Endodermal cell (in vitro differentiated cells): ENCODE results near the gene NOS1AP. TPM values are rescaled to one million over a fixed set of nuclear protein-coding genes. Genes with fewer than 3 reads are reported as not detected.

Experiments used
- DNase-seq: peaks from one replicate; pipeline ENCODE4 v3.0.0-alpha.2; 2017
- H3K27ac ChIP-seq: 2 replicates; pipeline ENCODE4 v1.5.1; 2013; ENCODE audit warnings: mild to moderate bottlenecking, low read depth, low read length, moderate library complexity
- H3K27me3 ChIP-seq: 2 replicates; pipeline ENCODE4 v1.6.1; 2013; ENCODE audit warnings: mild to moderate bottlenecking, low read length, moderate library complexity; ENCODE audit not compliant: insufficient read depth, control insufficient read depth, poor library complexity, severe bottlenecking
- H3K36me3 ChIP-seq: 2 replicates; pipeline ENCODE4 v1.7.0; 2013; ENCODE audit warnings: mild to moderate bottlenecking, low read length, moderate library complexity; ENCODE audit not compliant: control insufficient read depth, insufficient read depth
- H3K4me1 ChIP-seq: one replicate; pipeline ENCODE4 v1.7.0; 2013; ENCODE audit warnings: low read length; ENCODE audit not compliant: control insufficient read depth, insufficient read depth
- H3K4me3 ChIP-seq: 2 replicates; pipeline ENCODE4 v1.5.1; 2013; ENCODE audit warnings: mild to moderate bottlenecking, low read length, moderate library complexity
- H3K9ac ChIP-seq: 2 replicates; pipeline ENCODE4 v1.6.1; 2013; ENCODE audit warnings: mild to moderate bottlenecking, low read length, moderate library complexity; ENCODE audit not compliant: poor library complexity, severe bottlenecking; ENCODE audit errors: extremely low read depth
- H3K9me3 ChIP-seq: 2 replicates; pipeline ENCODE4 v1.6.1; 2013; ENCODE audit warnings: mild to moderate bottlenecking, low read length, moderate library complexity; ENCODE audit not compliant: control insufficient read depth
- H3K27ac Mint-ChIP-seq: 2 replicates; pipeline ENCODE4 v1.8.0; 2020; ENCODE audit warnings: mixed read lengths
- H3K27me3 Mint-ChIP-seq: 2 replicates; pipeline ENCODE4 v1.8.0; 2021; ENCODE audit warnings: mild to moderate bottlenecking, mixed read lengths; ENCODE audit not compliant: insufficient read depth
- H3K36me3 Mint-ChIP-seq: 2 replicates; pipeline ENCODE4 v1.8.0; 2020; ENCODE audit warnings: low read depth, mixed read lengths
- H3K4me1 Mint-ChIP-seq: 2 replicates; pipeline ENCODE4 v1.8.0; 2020; ENCODE audit warnings: mixed read lengths
- H3K4me3 Mint-ChIP-seq: 2 replicates; pipeline ENCODE4 v1.8.0; 2020; ENCODE audit warnings: mild to moderate bottlenecking, moderate library complexity, mixed read lengths
- H3K9me3 Mint-ChIP-seq: 2 replicates; pipeline ENCODE4 v1.8.0; 2020; ENCODE audit warnings: mild to moderate bottlenecking, mixed read lengths
- CTCF ChIP-seq: fragments of 200-600 bp; sonication (generic); conservative IDR thresholded peaks from 2 replicates; pipeline ENCODE4 v1.5.0; 2021; ENCODE audit warnings: antibody characterized with exemption, mild to moderate bottlenecking
- WGBS, 2 experiments: methylation state at CpG; one replicate each; pipeline versions ENCODE4 v1.1.5 to v1.1.7; 2013; ENCODE audit warnings: missing lambda C conversion rate in 2 of 2, mixed read lengths in 1 of 2; ENCODE audit not compliant: insufficient coverage in 1 of 2, insufficient read length in 1 of 2; 5-methylcytosine and 5-hydroxymethylcytosine counted together
- total RNA-seq, 2 donors: library from RNA; stranded (reverse); fragmentation: NEBNext Ultra II Directional in 1 of 2; extraction: Animal tissue kit (Norgen Biotek cat#: 25700) in 1 of 2; gene quantifications; 2 replicates in 1 of 2; 3 replicates in 1 of 2; pipeline ENCODE4 v1.2.1, GENCODE V29; 2021

Gene NOS1AP
- total RNA-seq, 2 donors from 2014 or later, result 4.8 to 5.9 TPM

- H3K9me3 ChIP-seq, result no peaks in the 10 kb centered on the region
- no peak overlapping the region for H3K27ac ChIP-seq
- H3K4me3 Mint-ChIP-seq, result no peak overlapping the region
- no peaks in the 10 kb centered on the region for H3K36me3 ChIP-seq
- H3K4me1 Mint-ChIP-seq, result peaks cover 27% of the 10 kb centered on the region
- H3K27me3 Mint-ChIP-seq, result peaks cover 3% of the 10 kb centered on the region
- 65 to 80% methylated on average over 5 of the region's 5 CpGs for WGBS, 2 experiments
- no peaks in the 10 kb centered on the region for H3K9me3 Mint-ChIP-seq
- H3K36me3 Mint-ChIP-seq, result no peaks in the 10 kb centered on the region
- no peaks in the 10 kb centered on the region for H3K4me1 ChIP-seq
- no peak overlapping the region for H3K27ac Mint-ChIP-seq
- H3K27me3 ChIP-seq, result no peaks in the 10 kb centered on the region
- no peak for DNase-seq
- H3K9ac ChIP-seq, result no peak overlapping the region
- TF ChIP-seq CTCF, result no peak
- no peak overlapping the region for H3K4me3 ChIP-seq
Measured at GRCh38 chr1:162218546-162218945, 149.1 kb downstream of the NOS1AP start.

- no peak overlapping the region for H3K27ac Mint-ChIP-seq
- no peak overlapping the region for H3K27ac ChIP-seq
- H3K27me3 Mint-ChIP-seq, result peaks cover 5% of the 10 kb centered on the region
- WGBS, 2 experiments, result 88 to 91% methylated on average over 3 to 5 of the region's 5 CpGs
- no peak overlapping the region for H3K4me3 Mint-ChIP-seq
- peaks cover 26% of the 10 kb centered on the region for H3K4me1 Mint-ChIP-seq
- H3K27me3 ChIP-seq, result no peaks in the 10 kb centered on the region
- no peak overlapping the region for H3K9ac ChIP-seq
- no peaks in the 10 kb centered on the region for H3K4me1 ChIP-seq
- H3K36me3 Mint-ChIP-seq, result no peaks in the 10 kb centered on the region
- H3K9me3 Mint-ChIP-seq, result no peaks in the 10 kb centered on the region
- DNase-seq, result no peak
- no peak for TF ChIP-seq CTCF
- no peaks in the 10 kb centered on the region for H3K9me3 ChIP-seq
- no peak overlapping the region for H3K4me3 ChIP-seq
- H3K36me3 ChIP-seq, result no peaks in the 10 kb centered on the region
Measured at GRCh38 chr1:162218975-162219374, 149.5 kb downstream of the NOS1AP start.

GRCh38 chr1:162219461-162219860 lies 150.0 kb downstream of the NOS1AP start:
- Mint-ChIP-seq H3K4me3 (no peak overlapping the region), H3K27me3 (peaks cover 6% of the 10 kb centered on the region), H3K36me3 (no peaks in the 10 kb centered on the region), H3K4me1 (peaks cover 26% of the 10 kb centered on the region), H3K27ac (no peak overlapping the region), H3K9me3 (no peaks in the 10 kb centered on the region)
- no peaks in the 10 kb centered on the region for H3K9me3 ChIP-seq
- no peaks in the 10 kb centered on the region for H3K27me3 ChIP-seq
- H3K9ac ChIP-seq, result no peak overlapping the region
- DNase-seq, result no peak
- H3K36me3 ChIP-seq, result no peaks in the 10 kb centered on the region
- no peak for TF ChIP-seq CTCF
- 95% methylated on average over 1 of the region's 1 CpG; no CpG with 5 or more reads in 1 of the 2 experiments for WGBS, 2 experiments
- no peak overlapping the region for H3K27ac ChIP-seq
- H3K4me3 ChIP-seq, result no peak overlapping the region
- H3K4me1 ChIP-seq, result no peaks in the 10 kb centered on the region
